ENCODE measurements around the gene TAS1R3.

- TF ChIP-seq MAX (IDR thresholded peaks at IDR 0.05) = peak; percentile 66
- TF ChIP-seq, protein P1, sequence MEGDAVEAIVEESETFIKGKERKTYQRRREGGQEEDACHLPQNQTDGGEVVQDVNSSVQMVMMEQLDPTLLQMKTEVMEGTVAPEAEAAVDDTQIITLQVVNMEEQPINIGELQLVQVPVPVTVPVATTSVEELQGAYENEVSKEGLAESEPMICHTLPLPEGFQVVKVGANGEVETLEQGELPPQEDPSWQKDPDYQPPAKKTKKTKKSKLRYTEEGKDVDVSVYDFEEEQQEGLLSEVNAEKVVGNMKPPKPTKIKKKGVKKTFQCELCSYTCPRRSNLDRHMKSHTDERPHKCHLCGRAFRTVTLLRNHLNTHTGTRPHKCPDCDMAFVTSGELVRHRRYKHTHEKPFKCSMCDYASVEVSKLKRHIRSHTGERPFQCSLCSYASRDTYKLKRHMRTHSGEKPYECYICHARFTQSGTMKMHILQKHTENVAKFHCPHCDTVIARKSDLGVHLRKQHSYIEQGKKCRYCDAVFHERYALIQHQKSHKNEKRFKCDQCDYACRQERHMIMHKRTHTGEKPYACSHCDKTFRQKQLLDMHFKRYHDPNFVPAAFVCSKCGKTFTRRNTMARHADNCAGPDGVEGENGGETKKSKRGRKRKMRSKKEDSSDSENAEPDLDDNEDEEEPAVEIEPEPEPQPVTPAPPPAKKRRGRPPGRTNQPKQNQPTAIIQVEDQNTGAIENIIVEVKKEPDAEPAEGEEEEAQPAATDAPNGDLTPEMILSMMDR (IDR thresholded peaks at IDR 0.05 in 2 of 3, conservative IDR thresholded peaks at IDR 0.05 in 1 of 3; ENCODE audit: borderline replicate concordance in 1 of 3, insufficient read depth in 1 of 3, low read depth in 2 of 3, low read length in 2 of 3) = no peak
- no peak for TF ChIP-seq CBX3 (IDR thresholded peaks at IDR 0.05; ENCODE audit: low read depth)
These were observed 1.8 kb downstream of the TAS1R3 start for GRCh38 chr1:1332774-1333480.

Data from HCT116 (cell line).